CD4-positive, alpha-beta T cell treated with Interleukin-4 for 4 hours (primary cell): ENCODE measurements around the gene SYT2.
"Not testable (repeated sequence)": the region's sequence is repeated elsewhere in the genome, so short reads cannot be mapped to it uniquely, and the experiment has no call there.

Source experiments
- DNase-seq: peaks from one replicate; pipeline ENCODE4 v3.0.0-alpha.2; 2020

SYT2 gene

DNA sequence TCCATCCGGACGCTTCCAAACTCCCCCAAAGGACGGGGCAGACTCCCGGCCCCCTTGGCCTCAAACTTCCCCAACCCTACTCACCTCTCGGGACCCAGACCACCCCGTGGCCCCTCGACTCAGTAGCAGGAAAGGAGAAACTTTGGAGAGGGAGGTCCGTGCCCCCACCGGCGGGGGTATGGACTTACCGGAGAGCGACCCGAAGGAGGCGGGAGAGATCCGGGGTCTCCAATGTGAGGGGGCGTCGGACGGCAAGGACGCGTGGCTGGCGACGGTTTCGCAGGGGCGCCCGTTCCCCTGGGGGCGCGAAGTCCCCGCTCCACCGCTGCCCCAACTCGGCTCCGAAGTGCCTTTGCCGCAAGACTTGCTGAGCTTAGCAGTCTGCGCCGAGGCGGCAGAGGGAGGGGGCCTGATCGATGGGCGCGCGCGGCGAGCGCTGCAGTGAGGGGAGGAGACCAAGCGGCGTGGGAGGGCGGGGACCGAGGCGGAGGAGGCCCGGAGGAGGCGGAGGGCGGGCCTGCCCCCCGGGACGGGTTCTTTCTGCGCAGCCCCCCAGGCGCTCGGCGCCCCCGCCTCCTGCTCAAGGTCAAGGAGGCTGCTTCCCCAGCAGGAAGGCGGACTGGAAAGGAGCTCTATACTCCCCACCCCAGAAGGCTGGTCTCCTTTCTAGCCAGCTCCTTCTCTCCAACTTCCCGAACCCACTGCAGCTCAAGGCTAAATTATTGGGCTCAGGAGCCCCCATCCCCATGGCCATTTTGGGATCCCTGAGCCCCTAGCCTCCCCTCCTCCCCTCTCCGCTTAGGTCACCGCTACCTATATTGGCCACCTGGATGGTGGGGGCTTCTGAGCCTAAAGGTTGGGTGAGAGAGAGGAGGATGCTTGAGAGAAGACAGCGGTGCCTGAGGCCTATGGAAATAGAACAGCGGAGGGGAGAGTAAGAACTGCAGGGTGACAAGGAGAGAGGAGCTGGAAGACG lies at the start of gene SYT2:
Gene SYT2, minus strand, starts transcription at position 385 of the 976 bp plus-strand sequence. CDS start 104,682 bp downstream, outside the sequence.
- no peak for DNase-seq

DNA sequence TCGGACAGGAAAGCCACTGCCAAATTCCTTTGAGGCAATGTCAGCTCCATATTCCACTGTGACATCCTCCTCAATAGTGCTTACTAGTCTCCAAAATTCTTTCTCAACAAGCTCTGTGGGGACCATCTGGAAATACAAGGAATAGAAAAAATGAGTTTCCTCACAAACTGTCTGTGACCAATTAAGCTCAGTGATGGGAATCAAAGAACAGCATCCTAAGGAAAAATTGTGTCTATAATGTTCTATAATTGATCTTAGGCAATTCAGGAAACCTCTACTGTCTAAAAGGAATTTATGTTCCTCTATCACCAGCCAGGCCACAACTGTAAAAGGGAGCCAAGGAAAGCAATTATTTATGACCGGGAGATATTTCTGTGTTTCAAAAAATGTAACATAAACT lies 46.1 kb upstream of the SYT2 start:
- no peak for DNase-seq

DNA sequence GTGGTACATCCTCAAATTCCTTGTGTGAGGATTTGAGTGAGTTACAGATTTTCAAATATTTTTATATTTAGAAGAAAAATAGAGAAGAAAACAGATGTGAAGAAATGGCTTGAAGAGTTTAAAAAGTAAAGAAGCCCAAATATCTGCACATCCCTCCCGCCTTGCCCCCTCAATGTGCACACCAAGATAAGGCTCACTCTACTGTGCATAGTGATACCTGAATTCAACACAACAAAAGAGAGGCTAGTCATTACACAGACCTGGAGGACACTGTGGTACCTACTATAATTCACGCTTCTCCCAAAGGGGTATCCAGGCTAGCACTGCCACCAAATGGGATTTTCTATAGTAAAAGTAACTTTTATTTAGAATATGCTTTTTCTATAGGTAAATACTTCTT lies 44.0 kb upstream of the SYT2 start:
- DNase-seq, result no peak

DNA sequence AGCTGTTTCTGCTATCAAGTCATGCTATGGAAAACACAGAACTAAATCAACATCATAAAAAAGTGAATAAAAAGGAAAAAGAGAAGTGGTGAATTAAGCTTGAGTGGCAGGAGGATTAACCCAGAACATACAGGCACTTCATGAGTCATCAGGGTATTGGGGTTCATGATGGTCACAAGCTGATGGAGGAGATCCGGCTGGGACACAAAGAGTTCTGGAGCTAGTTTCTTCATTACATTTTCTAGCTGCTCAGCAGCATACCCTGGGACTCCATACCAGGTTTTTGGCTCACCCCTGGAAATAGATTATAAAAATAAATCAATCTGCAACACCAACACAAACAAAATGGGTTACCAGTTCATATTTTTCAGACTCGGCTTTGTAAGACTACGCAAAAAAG lies 42.5 kb upstream of the SYT2 start:
- DNase-seq, result no peak

DNA sequence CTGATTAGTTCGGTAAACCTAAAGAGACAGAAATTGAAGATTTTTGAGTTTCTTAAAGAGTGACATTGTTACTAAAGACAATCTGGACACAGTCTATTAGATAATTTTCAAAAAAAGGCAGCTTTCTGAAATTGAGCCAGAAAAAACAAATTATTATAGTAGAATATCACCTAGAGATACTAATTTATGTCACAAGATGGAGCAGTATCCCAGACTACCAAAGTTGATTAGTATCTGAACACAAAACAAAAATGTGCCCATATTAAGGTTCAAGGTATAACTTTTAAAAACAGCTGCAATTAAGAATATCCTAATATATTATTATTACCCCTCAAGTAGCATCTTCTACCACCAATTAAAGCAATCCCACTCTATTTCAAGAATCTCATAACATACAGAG lies 40.5 kb upstream of the SYT2 start:
- no peak for DNase-seq

DNA sequence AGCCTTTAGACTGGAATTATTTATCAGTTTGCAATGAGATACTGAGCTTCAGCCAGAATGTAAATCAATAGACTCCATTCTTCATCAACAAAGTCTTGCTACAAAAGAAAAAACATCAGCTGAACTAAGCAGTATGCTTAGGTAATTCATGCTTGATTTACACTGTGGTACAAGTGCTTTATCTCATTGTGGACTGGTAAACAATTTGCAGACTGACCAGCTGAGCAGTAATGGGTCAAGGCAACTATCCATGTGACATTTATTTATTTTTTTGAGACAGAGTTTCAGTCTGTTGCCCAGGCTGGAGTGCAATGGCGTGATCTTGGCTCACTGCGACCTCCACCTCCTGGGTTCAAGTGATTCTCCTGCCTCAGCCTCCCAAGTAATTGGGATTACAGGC lies 39.8 kb upstream of the SYT2 start:
- no peak for DNase-seq

DNA sequence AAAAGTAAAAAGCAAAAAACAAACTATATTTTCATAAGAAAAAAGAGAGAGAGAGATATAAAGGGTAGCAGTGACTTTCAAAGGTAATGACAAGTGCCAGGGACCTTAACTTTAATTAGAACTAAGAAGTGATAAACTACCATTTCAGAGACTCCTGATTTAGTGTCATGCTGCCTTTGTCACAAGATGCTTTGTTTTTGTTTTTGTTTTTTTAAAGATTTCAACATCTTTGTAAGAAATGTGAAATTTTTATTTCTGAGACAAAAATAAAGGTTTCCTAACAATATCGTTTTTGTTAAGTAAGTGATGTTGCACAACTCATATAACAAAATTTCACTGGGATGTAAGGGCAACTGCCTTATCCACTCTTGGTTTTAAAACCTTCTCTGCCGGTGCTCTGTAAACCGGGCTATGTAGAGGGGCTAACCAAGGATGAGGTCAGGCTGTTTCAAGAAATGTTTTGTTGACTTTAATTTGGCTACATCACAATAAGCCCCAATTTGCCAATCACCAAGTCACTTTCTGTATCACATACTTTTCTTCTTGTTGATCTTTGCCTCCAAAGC lies 35.2 kb upstream of the SYT2 start:
- no peak for DNase-seq

DNA sequence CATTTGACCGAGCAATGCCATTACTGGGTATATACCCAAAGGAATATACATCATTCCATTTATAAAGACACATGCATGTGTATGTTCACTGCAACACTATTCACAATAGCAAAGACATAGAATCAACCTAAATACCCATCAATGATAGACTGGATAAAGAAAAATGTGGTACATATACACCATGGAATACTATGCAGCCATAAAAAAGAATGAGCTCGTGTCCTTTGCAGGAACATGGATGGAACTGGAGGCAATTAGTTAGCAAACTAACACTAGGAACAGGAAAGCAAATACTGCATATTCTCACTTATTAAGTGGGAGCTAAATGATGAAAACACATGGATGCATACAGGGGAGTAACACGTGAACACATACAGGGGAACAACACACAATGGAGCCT lies 34.5 kb upstream of the SYT2 start:
- not testable (repeated sequence) for DNase-seq

DNA sequence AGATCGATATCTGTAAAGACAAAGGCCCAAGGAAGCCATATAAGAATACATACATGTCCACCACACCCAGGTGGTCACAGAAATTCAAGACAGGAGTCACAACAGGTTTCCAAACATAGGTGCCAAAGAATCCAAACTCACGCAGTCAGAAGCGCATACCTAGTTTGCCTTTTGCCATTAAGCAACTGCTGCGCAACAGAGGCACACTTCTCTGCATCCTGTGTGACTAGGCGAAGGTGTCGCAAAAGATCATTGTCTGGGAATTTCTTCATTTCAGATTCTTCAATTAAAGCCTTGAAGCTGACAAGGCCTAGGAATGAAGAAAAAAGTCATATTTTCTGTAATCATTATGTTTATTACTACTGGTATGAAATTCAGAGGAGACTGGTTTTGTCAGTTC lies 32.2 kb upstream of the SYT2 start:
- DNase-seq, result no peak

DNA sequence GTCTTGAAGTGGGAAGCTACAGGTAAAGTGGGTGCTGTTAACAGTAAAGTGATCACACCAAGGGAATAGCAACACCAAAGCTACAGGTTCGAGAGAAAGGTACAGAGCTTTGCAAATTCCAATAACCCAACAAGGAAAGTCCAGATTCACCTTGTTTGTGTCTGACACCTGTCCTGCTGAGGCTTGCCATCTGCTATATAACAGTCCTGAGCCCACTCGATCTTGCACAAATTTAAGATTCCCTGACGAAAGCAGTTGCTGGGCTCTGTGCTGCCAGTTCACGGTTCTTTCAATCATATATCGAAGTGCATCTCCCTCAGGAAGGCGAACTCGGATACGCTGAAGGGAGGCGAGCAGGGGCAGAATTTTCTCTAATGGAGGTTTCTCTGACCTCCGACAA lies 23.0 kb upstream of the SYT2 start:
- no peak for DNase-seq

DNA sequence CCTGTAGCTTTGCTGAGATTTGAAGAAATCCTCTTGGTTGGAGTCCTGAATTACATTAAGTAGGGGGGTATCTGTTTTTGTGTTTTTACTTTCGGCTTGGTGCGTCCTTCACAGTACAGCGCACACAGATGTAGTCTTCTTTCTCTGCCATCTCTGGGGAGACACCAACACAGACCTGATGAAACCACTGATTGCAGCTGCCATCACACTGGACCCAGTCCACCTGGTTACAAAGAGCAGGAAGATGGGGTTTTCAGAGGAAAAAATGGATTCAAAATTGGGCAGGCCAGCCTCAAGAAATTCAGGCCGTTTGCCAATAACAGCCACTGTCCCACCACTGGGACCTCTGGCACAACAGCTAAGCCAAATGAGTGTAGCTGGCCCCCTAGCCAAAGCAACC lies 18.7 kb upstream of the SYT2 start:
- DNase-seq, result no peak

DNA sequence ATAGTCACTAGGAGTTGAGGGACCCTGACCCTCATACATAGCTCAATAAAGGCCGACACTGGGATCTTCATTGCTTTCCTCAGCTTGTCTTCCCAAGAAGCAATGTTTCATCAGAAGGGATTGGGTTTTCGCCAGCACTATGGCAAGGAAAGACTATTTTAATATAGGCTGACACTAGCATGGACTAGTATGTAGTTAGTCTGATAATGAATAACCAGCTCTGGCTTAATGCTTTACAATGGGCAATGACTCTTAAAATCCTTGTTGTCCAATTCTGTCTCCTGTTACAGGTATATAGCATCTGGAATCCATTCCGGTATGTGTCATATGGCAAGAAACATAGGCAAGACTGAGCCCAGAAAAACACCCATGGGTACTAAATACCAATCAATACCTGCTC lies 15.3 kb upstream of the SYT2 start:
- no peak for DNase-seq

DNA sequence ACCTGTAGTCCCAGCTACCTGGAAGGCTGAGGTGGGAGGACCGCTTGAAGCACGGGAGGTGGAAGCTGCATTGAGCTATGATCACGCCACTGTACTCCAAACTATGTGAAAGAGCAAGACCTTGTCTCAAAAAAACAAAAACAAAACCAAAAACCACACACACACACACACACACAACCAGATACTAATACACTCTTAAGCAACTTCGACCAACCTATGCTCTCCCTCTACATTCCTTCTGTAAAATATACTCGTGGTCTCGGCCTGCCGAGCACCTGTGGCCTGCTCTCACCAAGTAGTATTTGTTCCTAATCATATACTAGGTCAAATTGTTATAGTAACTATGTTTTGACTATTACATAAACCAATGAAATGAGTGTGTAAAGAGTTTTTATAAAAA lies 13.5 kb upstream of the SYT2 start:
- no peak for DNase-seq

DNA sequence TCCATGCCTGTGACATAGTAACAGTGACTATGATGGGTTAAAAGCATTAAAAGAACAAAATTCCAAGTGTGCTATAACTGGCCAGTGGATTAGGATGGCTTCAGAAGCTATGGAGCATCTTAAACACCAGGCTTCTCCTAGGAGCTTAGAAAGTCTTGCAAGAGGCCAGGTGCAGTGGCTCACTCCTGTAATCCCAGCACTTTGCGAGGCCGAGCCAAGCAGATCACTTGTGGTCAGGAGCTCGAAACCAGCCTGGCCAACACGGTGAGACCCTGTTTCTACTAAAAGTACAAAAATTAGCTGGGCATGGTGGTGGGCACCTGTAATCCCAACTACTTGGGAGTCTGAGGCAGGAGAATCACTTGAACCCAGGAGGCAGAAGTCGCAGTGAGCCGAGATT lies 12.8 kb upstream of the SYT2 start:
- DNase-seq, result not testable (repeated sequence)

DNA sequence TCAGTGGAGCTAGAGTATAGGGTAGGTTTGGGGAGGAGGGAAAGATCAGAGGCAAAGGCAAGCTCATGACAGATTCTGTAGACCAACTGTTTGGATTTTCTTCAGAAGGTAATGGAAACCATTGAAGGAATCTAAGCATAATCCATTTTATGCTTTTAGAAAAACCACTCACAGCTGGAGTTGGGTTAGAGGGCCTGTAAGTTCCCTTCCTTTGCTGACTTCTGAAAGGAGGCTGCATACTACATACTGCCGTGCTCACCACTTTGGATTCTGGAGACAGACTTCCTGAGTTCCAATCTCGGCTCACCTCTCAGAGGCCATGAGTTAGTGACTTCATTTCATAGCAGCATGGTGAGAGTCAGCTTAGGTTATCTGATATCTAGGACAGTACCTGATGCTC lies 6.4 kb upstream of the SYT2 start:
- no peak for DNase-seq

DNA sequence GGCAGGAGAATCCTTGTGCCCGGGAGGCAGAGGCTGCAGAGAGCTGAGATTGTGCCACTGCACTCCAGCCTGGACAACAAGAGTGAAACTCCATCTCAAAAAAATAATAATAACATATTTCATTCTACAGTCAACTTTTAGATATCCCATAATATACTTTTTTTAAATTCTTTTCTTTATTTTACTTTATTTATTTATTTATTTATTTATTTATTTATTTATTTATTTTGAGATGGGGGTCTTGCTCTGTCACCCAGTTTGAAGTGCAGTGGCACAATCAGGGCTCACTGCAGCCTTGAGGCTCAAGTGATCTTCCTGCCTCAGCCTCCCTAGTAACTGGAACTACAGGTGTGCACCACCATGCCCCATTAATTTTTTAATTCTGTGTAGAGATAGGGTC lies 3.9 kb upstream of the SYT2 start:
- not testable (repeated sequence) for DNase-seq

DNA sequence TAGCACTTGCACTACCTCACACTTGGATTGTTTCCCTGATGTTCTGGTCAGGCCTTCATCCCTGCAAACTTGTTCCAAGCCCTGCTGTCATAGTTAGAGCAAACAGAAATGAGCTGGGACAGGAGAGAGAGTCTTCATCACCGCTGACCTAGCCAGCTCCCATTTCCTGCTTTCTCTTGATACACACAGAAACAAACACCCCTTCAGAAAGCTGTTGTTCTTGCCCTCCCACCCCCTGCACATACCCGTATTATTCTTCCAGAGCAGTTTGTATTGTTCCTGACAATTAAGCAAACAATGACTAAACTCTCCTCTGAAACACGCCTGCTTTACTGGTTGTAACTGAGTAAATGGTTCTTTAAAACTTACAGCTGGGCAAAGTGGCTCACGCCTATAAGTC lies 2.9 kb upstream of the SYT2 start:
- no peak for DNase-seq

DNA sequence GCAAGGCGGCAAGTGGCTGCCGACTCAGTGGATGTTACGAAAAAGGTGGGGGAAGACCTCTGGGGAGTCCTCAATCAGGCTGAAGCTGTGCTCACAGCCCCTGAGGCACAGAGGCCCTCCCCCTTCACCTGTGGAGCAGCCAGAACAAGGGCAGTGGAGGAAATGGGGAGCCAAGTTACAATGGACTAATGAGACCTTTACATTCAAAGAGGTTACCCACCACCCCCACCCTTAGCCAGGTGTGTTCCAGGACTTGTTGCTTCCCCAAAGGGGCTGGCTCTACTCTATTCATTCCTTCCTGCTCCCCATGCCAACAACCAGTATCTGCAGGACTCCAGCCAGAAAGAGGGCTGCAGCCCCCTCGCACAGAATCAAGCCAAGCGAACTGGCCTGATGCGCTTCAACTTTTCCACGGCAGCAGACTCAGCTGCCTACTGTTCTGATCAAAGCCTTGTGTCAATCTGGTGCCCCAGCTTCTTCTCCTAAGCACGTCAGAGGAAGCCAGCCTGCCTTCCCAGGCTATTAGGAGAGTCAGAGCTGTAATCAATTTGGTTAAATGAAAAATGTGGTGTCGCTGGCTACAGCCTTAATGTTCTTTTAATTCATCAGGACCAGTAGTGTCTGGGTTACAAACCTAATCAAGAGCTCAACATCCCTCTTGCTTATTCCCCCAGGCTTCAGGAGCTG lies 1.8 kb upstream of the SYT2 start:
- no peak for DNase-seq

DNA sequence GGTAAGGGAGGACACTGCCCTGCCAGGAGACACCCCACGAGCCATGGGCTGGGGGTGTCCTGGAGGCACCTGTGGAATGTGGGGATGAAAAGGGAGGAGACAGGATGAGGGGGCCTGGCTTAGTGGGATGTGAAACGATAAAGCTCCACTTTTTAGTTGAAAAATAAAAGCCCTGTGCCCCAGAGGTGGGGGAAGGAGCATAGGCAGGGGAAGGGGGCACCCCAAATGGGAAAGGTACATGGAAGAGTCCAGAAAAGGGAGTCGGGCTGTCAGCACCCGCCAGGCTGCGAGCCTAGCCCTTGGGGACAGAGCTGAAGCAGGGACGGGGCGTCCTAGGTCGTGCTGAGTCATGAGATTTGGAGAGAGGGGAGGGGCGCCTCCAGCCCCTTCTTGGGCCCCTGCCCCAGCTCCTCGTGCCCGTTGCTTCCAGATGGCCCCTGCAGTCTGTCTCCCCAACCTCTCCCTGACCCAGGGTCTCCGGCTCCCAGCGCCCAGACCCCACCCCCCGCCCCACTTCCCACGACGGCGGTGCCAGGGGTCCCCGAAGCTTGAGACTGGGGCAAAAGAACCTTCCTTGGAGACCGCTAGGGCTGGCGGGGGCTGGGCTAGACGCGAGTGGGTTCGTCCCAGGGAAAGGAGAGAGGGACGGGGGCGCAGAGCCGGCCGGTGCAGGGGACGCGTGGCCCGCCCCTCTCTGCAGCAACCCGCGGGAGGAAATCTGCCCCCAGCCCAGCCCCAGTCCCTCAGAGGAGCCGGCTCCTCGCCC lies 795 bp downstream of the SYT2 start:
- no peak for DNase-seq

DNA sequence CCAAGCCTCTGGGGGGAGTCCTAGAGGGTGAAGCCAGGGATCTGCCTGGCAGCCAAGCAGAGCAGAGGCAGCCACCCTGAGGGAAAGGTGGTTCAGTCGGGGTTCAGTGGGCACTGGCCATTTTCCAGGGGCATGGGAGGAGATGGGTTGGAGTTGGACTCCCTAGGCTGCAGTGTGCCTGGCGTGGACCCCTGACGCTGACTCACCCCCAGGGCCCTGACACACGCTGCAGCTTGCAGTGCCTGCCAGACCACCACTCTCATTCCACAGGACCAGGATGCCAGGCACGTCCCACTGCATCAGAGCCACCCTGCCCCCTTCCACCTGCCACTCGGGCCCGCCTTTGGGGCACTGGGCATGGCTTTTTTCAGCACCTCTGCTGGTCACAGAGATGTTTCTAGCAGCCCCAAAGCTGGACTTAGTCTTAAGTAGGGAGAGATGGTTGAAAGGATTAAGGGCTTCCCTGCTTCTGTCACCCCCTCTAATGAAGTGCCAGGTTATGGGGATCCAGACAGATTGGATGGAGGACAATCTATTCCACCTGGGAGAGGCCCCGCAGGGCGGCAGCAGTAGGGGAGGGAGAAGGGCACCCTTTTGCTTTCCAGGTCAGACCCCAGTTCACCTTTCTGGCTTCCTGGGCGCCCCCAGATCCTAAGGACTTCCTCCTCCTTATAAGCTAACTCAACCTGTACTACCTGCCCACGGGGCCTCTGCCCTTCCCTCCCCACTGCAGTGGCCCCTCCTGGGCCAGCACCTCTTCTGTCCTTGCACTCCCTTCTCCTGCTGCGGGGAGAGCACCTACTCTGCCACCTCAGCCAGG lies 1.6 kb downstream of the SYT2 start:
- no peak for DNase-seq

DNA sequence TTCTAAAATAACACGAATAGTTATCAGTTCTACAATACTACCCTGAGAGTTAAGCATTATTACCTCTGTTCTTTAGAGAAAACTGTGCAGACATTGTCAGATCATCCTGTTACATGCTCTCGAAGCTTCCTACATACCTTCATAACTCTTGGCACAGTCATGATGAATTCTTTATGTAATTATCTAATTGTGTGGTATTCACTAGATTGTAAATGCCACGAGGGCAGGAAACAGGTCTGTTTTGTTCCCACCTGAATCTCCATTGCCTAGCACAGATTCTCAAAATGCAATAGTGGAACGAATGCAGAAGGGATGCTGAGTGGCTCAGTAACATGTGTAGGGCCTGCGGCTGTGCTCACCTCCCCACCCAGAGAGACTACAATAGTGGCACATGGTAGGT lies 3.4 kb downstream of the SYT2 start:
- DNase-seq, result no peak

DNA sequence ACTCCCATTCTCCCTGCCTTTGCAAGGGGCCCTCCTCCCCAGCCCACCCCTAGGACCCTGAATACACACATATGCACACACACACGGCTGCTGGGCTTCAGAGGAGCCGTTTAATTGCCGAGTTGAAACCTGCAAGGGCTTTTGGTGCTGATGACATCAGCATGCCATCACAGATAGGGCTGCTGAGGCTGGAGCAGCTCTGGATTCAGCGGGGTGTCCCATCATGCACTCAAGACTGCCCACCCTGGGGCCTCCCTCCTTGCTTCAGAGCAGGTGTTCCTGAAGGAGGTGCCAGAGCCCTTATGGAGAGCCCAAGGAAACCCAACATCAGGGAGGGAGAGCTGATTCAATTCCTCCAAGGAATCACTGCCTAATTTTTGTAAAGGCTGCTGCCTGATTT lies 5.7 kb downstream of the SYT2 start:
- no peak for DNase-seq
